Mesodermal cell (in vitro differentiated cells): Measurements from ENCODE around the gene FAM228A.

Source experiments
- H3K27ac ChIP-seq: 2 replicates; pipeline ENCODE4 v1.7.0; 2013; ENCODE audit warnings: mild to moderate bottlenecking, low read depth, low read length, moderate library complexity; ENCODE audit not compliant: severe bottlenecking
- H3K36me3 ChIP-seq: 2 replicates; pipeline ENCODE4 v1.7.1; 2013; ENCODE audit warnings: mild to moderate bottlenecking, low read length, moderate library complexity; ENCODE audit not compliant: control insufficient read depth, insufficient read depth
- H3K4me1 ChIP-seq: one replicate; pipeline ENCODE4 v1.7.1; 2013; ENCODE audit warnings: mild to moderate bottlenecking, low read length; ENCODE audit not compliant: insufficient read depth, control insufficient read depth, poor library complexity, severe bottlenecking
- H3K4me3 ChIP-seq: 2 replicates; pipeline ENCODE4 v1.7.0; 2013; ENCODE audit warnings: low read length, control low read depth, mild to moderate bottlenecking; ENCODE audit not compliant: insufficient read depth, poor library complexity, severe bottlenecking; ENCODE audit errors: extremely low read depth
- H3K9me3 ChIP-seq: 2 replicates; pipeline ENCODE4 v1.7.1; 2013; ENCODE audit warnings: mild to moderate bottlenecking, low read length, moderate library complexity; ENCODE audit not compliant: control insufficient read depth
- WGBS, 2 experiments: methylation state at CpG; one replicate each; pipeline ENCODE4 v1.1.5; 2013; ENCODE audit warnings: missing lambda C conversion rate in 2 of 2; ENCODE audit not compliant: insufficient coverage in 2 of 2; 5-methylcytosine and 5-hydroxymethylcytosine counted together

FAM228A gene

GRCh38 chr2:24206714-24207113 lies 31.9 kb downstream of the FAM228A start:
- no peaks in the 10 kb centered on the region for H3K4me1 ChIP-seq
- H3K4me3 ChIP-seq = no peak overlapping the region
- H3K9me3 ChIP-seq = no peaks in the 10 kb centered on the region
- WGBS, 2 experiments = 77 to 82% methylated on average over 5 to 8 of the region's 8 CpGs
- no peak overlapping the region for H3K27ac ChIP-seq
- peaks cover 4% of the 10 kb centered on the region for H3K36me3 ChIP-seq

- H3K4me3 ChIP-seq = no peak overlapping the region
- peaks cover 4% of the 10 kb centered on the region for H3K36me3 ChIP-seq
- no peak overlapping the region for H3K27ac ChIP-seq
- 89 to 95% methylated on average over 8 to 11 of the region's 11 CpGs for WGBS, 2 experiments
- no peaks in the 10 kb centered on the region for H3K4me1 ChIP-seq
- H3K9me3 ChIP-seq = no peaks in the 10 kb centered on the region
These were observed 32.5 kb downstream of the FAM228A start for GRCh38 chr2:24207359-24207758.

GRCh38 chr2:24208490-24208889 lies 33.6 kb downstream of the FAM228A start:
- H3K9me3 ChIP-seq = no peaks in the 10 kb centered on the region
- H3K4me1 ChIP-seq = no peaks in the 10 kb centered on the region
- no peak overlapping the region for H3K4me3 ChIP-seq
- WGBS, 2 experiments = 96 to 97% methylated on average over 14 to 16 of the region's 16 CpGs
- no peak overlapping the region for H3K27ac ChIP-seq
- peaks cover 4% of the 10 kb centered on the region for H3K36me3 ChIP-seq

GRCh38 chr2:24209389-24210105 lies 34.7 kb downstream of the FAM228A start:
- Histone ChIP-seq H3K36me3 (no peaks in the 10 kb centered on the region), H3K9me3 (no peaks in the 10 kb centered on the region), H3K4me3 (no peak overlapping the region), H3K27ac (no peak overlapping the region), H3K4me1 (no peaks in the 10 kb centered on the region)
- 91 to 93% methylated on average over 15 of the region's 17 CpGs for WGBS, 2 experiments

- H3K4me3 ChIP-seq = no peak overlapping the region
- no peaks in the 10 kb centered on the region for H3K9me3 ChIP-seq
- H3K4me1 ChIP-seq = no peaks in the 10 kb centered on the region
- H3K36me3 ChIP-seq = no peaks in the 10 kb centered on the region
- WGBS, 2 experiments = 92 to 100% methylated on average over 1 to 2 of the region's 2 CpGs
- no peak overlapping the region for H3K27ac ChIP-seq
These were observed 35.2 kb downstream of the FAM228A start for GRCh38 chr2:24210106-24210455.

GRCh38 chr2:24210723-24211122 lies 35.9 kb downstream of the FAM228A start:
- Histone ChIP-seq H3K4me1 (no peaks in the 10 kb centered on the region), H3K27ac (no peak overlapping the region), H3K4me3 (no peak overlapping the region), H3K9me3 (no peaks in the 10 kb centered on the region), H3K36me3 (no peaks in the 10 kb centered on the region)
- WGBS, 2 experiments = 93 to 95% methylated on average over 15 to 17 of the region's 21 CpGs

- no peaks in the 10 kb centered on the region for H3K4me1 ChIP-seq
- WGBS, 2 experiments = 72 to 83% methylated on average over 7 of the region's 7 CpGs
- no peaks in the 10 kb centered on the region for H3K36me3 ChIP-seq
- no peak overlapping the region for H3K4me3 ChIP-seq
- no peak overlapping the region for H3K27ac ChIP-seq
- no peaks in the 10 kb centered on the region for H3K9me3 ChIP-seq
These were observed 36.6 kb downstream of the FAM228A start for GRCh38 chr2:24211408-24211807.

GRCh38 chr2:24214880-24215279 lies 40.0 kb downstream of the FAM228A start:
- Histone ChIP-seq H3K9me3 (no peaks in the 10 kb centered on the region), H3K36me3 (no peaks in the 10 kb centered on the region), H3K27ac (no peak overlapping the region), H3K4me1 (peaks cover 5% of the 10 kb centered on the region), H3K4me3 (no peak overlapping the region)
- 90 to 100% methylated on average over 2 to 3 of the region's 3 CpGs for WGBS, 2 experiments

- H3K4me1 ChIP-seq = peaks cover 5% of the 10 kb centered on the region
- 91 to 94% methylated on average over 19 of the region's 20 CpGs for WGBS, 2 experiments
- H3K27ac ChIP-seq = no peak overlapping the region
- no peaks in the 10 kb centered on the region for H3K36me3 ChIP-seq
- no peak overlapping the region for H3K4me3 ChIP-seq
- no peaks in the 10 kb centered on the region for H3K9me3 ChIP-seq
These were observed 45.9 kb downstream of the FAM228A start for GRCh38 chr2:24220554-24221291.

- Histone ChIP-seq H3K27ac (no peak overlapping the region), H3K4me1 (peaks cover 5% of the 10 kb centered on the region), H3K9me3 (no peaks in the 10 kb centered on the region), H3K36me3 (no peaks in the 10 kb centered on the region), H3K4me3 (no peak overlapping the region)
- WGBS, 2 experiments = 88 to 94% methylated on average over 4 to 5 of the region's 6 CpGs
These were observed 46.6 kb downstream of the FAM228A start for GRCh38 chr2:24221343-24222050.
